Smooth muscle cell of the brain vasculature (primary cell): ENCODE results near the gene ZBTB26.

Experiments
- DNase-seq: peaks from one replicate; pipeline ENCODE4 v3.0.0-alpha.2; 2012; ENCODE audit warnings: low read depth, low spot score

ZBTB26 gene

DNA sequence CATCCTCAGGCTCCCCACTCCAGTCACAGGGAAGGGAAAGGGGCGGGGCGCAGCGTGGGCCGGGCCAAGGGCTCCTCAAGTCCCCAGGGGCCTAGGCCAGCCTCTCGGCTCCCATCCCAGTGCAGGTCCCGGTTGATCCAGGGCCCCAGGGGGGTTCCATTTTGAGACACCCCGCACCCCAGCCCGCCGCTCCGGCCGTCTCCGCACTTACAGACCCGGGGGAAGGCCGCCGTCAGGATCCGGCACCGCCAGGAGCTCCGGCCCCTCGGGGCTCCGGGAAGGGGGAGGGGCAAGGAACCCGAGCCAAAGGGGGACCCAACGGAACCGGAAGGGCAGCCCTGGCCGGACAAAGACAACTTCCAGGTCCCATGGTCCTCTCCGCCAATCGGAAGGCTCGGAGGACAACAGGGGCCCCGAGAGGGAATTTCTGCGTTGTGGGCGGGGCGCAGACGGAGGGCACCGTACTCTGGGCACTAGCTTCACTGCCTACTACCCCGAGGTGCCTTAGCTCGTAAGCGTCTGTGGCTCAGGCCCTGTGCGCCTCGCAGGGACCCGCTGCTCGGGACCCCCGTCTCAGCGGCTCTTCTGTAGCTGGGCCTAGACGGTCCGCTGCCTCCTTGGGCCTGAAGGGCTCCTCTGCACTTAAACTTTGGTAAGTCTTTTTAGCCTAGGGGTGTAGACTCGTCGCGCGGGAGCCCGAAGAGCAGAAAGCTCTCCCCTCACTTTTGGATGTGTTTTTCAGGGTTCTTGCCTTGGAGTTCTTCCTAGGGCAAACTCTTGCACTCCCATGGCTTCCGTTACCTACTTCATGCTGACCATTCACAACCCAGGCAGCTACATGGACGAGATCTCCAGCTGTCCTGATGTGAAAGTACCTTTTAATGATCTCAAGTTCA, at the start of gene ZBTB26:
ZBTB26 (minus strand) TSS at position 287 of the 896 bp plus-strand sequence. CDS start 11,578 bp downstream, outside the sequence.
- DNase-seq: peak; percentile 79

DNA sequence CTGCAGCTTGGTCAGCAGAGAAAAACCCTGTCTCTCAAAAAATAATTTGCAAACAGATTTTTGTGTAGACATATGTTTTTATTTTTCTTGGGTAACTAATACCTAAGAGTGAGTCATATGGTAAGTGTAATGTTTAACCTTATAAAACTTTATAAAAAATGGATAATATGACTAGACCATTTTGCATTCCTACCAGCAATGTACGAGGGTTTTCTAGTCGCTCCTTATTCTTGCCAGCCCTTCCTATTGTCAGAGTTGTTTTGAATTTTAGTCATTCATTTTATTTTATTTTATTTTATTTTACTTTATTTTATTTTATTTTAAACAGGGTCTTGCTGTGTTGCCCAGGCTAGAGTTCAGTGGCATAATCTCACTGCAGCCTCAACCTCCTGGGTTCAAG, 47.3 kb upstream of the ZBTB26 start:
- no peak for DNase-seq

- DNase-seq: no peak
These were observed 43.9 kb upstream of the ZBTB26 start for GRCh38 chr9:122975196-122975595.

GRCh38 chr9:122961139-122961538, 29.8 kb upstream of the ZBTB26 start:
- DNase-seq: no peak

- DNase-seq: no peak
These were observed 24.6 kb upstream of the ZBTB26 start for GRCh38 chr9:122955961-122956360.

DNA sequence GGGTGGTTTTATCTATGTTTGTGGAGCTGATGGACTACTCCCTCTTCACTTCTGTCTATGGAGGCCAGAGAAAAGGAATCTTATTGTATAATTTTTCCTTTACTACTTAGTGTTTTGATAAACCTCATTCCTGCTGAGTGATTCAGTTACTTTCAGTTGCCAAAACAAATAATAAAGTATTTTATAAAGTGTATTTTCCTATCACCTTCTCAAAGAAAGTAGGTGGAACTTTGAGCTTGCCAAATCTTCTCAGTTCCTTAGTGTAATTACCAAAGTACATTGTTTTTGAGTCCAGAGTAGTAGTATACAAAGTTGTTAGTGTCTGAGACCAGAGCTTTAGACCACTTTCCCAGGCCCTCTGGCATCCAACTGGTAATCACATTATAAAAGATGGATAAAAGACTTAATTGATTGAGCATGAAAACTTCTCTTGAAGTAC, 23.0 kb upstream of the ZBTB26 start:
- DNase-seq: no peak

DNA sequence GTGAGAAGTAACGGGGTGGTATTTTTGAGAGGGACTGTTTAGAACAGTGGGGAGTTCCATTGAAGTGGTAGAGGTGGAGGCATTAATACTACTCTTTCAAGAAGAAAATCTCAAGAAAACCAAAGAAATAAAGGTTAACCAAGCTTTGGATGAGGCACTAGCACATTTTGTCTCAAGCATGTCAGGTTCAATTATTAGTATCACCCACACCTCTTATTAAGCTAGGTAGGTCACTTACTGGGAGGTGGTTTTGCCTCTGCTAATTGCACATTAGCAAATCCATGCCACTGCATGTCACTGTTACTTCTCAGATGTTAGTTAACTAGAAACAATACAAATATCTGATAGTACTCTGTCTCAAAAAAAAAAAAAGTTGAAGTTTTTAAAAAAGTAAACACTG, 19.7 kb upstream of the ZBTB26 start:
- no peak for DNase-seq

DNA sequence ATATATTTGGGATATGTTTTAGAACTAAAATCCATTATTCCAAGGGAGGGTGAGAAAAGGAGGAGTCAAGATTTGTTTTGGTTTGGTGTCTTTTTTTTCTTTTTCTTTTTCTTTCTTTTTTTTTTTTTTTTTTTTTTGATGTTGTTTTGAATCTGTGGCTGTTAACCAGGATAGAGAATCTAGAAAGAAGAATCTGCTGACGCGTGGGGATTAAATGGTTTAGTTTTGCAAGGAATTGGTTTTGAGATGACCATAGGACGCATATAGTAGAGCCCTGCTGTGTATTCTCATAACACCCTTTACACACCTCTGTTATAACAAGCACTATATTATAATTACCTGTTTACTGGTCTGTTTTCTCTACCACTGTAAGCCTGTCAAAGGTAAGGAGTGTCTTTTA, 19.0 kb upstream of the ZBTB26 start:
- DNase-seq: no peak

GRCh38 chr9:122949696-122950095, 18.4 kb upstream of the ZBTB26 start:
- DNase-seq: no peak

DNA sequence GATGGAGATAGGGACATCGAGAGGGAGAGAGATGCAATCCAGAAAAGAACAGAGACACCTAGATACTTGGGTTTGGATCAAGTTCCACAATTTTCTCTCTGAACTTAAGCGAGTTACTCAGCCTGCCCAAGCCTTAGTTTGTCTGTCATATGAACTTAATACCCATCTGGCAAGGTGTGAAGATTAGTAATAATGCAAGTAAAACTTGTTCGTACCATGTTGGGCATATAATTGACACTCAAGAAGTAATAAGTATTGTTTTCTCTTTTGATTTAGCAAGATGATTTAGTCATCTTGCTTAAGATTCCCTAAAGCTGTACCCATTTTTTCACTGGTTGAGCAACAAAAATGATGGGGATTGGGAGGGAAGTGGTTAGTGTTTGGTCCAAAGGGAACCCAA, 17.0 kb upstream of the ZBTB26 start:
- DNase-seq: no peak

DNA sequence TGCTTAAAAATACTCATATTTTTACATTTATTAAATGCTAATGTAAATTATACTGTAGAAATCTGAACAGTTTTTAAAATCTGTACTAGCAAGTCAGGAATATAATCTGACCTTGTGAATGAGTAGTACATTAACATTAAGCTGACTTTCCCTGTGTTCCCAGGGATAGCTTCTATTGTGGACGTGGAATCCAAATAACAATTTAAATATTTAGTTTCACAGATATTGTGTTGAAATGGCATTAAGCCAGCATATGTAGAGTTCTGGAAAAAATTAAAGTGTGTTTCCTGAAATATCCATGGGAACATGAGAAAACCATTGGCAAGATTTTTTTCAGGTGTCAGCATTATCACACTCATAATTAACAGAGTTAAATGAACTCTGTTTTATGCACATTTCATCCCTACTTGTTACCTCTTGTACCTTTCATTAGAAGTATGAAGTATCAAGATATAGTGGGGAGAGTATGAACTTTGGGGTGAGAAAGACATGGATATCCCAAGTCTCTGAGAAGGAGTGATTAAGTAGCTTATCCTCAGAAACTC, 15.2 kb upstream of the ZBTB26 start:
- DNase-seq: no peak

GRCh38 chr9:122944960-122945888, 13.9 kb upstream of the ZBTB26 start:
- DNase-seq: no peak

DNA sequence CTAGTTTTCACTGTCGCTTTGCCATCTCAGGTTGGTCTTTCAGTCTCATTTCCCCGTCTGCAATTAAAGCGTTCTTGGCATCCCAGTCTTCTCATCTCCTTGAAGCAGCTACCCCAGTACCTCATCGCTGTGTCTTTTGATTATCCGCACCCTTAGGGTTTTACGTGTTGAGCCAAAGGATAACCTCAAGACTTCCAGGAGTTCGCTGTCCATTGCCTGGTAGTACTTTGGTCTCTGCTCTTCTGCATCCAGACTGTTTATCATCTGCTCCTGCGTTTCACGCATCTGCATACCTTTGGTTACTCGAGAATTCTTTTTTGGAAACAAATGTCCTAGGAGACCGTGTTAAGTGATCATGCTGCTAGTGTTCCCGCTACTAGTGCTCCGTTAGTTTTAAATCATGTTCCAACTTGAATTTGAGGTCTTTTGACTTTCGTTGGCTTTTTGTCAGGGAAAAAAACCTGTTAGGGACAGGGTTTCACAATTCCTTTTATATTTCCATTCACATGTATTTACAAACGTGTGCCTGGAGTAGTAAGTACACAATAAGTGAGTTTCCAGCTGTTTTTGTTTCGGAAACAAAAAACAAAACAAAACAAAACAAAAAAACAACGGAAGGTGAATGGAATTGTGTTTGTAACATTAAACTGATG, 10.4 kb upstream of the ZBTB26 start:
- no peak for DNase-seq

GRCh38 chr9:122940749-122941581, 9.7 kb upstream of the ZBTB26 start, which contains the start of gene RABGAP1:
Gene RABGAP1, plus strand, starts transcription at chr9:122941020. Its CDS starts 16,040 bp downstream, at chr9:122957060.
- peak; percentile 96 for DNase-seq

DNA sequence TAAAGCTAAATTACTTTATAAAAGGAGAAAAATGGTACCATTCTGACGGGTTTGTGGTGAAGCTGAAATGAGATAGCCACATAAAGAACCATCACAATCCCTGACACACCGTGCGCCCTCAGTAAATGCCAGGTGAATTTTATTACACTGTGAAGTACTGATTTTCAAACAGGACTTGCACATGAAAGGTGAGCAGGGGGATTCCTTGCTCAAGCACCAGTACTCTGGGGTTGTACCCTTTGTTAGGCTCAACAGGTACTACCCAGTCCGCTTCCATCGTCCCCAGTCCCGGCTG, 9.1 kb upstream of the ZBTB26 start:
- no peak for DNase-seq

DNA sequence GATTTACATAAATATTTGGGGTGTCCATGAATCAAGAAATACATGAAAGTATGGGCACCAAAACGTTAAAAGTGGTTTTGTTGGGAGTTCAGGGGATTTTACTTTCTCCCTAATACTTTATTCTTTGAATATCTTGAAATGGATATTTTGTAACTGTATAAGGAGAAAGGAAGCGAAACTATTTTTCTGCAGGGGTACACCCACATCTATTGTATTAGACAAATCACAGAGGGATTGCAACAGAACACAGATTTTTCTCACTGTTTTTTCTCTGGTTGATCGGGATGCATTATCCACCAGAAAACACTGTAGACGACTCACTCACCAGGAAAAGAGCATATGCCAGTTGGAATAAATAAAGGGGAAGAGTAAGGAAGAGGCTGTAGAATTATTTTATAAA, 8.3 kb upstream of the ZBTB26 start:
- DNase-seq: no peak

DNA sequence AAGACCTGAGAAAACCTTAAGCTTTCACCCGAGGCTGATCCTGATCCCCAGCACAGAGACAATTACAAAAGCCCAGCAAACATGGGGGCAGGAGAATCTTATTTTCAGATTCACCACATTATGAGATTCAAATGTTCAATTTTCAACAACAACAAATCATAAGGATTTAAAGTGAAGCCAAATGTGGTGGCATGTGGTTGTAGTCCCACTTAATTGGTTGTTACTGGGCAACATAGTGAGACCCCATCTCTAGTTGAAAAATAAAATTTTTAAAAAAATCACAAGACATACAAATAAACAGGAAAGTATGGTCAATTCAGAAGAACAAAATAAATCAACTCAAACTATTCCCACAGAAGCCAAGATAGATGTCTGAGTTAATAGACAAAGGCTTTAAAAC, 5.6 kb upstream of the ZBTB26 start:
- DNase-seq: no peak

- no peak for DNase-seq
These were observed 5.2 kb upstream of the ZBTB26 start for GRCh38 chr9:122936464-122936863.

- DNase-seq: no peak
These were observed 629 bp downstream of the ZBTB26 start for GRCh38 chr9:122930541-122931225.

- DNase-seq: no peak
These were observed 1.4 kb downstream of the ZBTB26 start for GRCh38 chr9:122929796-122930354.
